ENCODE measurements around the gene KLHL4. TPM values are rescaled to one million over a fixed set of nuclear protein-coding genes. Genes with fewer than 3 reads are reported as not detected.
"Not testable (repeated sequence)": the region's sequence is repeated elsewhere in the genome, so short reads cannot be mapped to it uniquely, and the experiment has no call there.

Gene KLHL4
- total RNA-seq, 1 donor from 2014 or later = 1.9 TPM

DNA sequence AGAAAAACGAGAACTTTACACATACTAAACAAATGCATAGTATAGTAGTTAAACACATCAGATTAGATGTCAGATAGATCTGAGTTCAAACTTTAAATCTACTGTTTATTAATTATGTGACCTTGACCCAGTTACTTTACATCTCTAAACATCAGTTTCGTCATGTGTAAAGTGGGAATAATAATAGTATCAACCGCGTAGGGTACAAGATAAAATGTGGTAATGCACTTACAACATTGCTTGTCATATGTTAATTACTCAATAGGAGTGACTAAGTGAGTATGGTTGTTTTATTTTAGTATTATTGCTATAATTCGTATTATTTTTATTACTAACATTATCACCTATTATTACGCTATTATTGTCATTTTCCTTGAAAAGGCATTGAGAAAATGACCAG, 144.2 kb downstream of the KLHL4 start:
- DNase-seq (ENCODE audit: low spot score) = no peak

DNA sequence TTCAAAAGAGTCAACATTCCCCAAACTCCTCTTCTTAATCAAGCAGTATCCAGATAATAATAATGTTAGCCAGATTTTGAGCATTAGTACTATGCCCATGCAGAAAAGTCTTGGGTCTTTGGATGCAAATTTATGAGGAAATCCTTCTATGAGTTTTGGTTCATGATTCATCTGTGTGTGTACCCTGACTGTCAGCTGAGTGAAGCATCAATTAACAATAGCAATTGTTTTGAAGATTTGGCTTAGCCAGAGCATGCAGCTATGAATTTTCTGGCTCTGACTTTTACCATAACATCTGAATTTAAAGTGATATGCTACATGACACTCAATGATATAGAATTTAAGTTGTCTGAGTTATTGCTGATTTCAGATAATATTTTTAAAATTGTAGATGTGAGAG, 145.8 kb downstream of the KLHL4 start:
- DNase-seq (ENCODE audit: low spot score) = no peak

DNA sequence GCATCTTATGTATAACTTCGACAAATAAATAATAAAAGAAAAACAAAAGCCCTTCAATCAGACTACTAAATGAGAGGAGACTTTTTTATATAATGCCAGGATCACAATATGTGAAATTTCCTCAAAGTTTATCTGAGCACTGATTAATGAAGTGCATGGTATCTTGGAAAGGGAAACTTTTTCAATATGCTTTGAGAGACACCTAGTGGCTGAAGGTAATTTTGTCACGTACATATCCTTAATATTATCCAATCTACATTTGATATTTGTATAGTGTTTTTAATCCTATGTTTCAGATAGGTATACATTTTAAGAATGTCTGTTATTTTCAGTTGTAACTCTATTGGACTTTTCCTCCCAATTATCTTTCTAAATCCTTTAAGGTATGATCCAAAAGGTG, 146.8 kb downstream of the KLHL4 start:
- DNase-seq (ENCODE audit: low spot score) = no peak

DNA sequence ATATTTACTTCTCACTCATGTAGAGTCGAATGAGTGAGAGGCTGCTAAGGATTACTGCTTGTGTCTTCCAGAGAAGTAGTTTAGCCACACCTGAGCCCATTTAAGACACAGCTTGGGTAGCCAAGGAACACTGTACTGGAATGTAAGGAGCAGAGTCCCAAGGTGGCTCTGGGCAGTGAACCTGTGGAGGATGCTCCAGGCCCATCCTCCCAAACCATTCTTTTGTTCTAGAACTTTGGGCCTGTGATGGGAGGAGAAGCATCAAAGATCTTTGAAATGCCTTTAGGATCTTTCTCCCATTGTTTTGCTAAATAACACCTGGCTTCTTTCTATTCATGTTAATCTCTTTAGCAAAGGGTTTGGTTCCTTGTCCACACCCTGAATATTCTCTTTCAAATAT, 162.2 kb downstream of the KLHL4 start:
- DNase-seq (ENCODE audit: low spot score) = no peak

DNA sequence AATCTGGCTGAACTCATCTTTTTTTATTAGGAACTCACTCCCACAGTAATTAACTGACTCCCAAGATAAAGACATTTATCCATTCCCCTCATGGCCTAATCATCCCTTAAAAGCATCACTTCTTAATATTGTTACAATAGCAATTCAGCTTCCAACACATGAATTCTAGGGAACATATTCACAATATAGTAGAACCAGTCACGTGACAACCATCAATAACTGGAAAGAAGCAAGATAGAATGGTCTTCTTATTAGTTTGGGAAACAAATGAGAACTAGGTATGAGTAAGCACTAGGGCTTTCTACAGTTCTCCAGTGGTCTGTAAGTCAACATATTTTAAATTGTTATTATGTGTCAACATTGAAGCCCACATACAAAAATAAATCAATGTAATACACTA, 170.1 kb downstream of the KLHL4 start:
- no peak for DNase-seq (ENCODE audit: low spot score)

DNA sequence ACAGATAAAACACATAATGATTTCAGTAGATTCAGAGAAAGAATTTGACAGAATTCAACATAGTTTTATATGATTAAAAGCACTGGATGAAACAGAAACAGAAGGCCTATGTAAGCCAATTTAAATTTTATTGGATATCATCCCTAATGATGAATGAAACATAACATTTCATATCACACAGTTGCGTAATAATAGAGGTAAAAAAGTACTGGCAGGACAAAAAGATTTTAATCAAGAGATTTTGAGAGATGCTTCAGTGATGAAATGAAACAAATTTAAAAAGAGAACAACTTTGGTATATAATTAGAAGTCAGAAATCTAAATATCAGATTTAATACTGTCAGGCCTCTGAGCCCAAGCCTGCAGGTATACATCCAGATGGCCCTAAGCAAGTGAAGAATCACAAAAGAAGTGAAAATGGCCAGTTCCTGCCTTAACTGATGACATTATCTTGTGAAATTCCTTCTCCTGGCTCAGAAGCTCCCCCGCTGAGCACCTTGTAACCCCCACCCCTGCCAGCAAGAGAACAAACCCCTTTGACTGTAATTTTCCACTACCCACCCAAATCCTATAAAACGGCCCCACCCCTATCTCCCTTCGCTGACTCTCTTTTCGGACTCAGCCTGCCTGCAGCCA, 170.6 kb downstream of the KLHL4 start:
- DNase-seq (ENCODE audit: low spot score) = not testable (repeated sequence)

DNA sequence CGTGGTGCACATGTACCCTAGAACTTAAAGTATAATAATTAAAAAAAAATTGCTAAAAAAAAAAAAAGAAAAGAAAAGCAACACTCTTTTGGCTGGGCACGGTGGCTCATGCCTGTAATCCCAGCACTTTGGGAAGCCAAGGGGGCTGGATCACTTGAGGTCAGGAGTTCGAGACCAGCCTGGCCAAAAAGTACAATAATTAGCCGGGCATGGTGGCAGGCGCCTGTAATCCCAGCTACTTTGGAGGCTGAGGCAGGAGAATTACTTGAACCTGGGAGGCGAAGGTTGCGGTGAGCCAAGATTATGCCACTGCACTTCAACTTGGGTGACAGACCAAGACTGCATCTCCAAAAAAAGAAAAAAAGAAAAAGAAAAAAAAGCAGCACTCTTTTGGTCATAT, 171.6 kb downstream of the KLHL4 start:
- DNase-seq (ENCODE audit: low spot score) = not testable (repeated sequence)

DNA sequence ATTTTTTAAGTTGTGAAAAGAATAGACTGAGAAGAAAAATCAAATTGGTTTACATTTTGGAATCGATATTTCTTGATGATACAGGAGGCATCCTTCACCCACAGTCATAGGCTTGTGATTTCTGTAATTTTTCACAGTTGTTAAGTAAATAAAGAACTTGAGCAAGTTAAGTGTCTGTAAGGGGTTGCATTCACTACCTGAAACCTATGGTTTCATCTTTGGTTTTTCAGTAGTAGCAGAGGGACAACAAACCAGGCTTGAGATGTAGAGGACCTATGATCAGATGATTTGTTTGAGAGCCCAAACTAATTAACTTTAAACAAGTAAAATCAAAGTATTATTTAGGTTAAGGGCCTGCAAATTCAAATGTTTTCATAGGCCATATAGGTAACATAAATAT, 175.6 kb downstream of the KLHL4 start:
- DNase-seq (ENCODE audit: low spot score) = no peak

DNA sequence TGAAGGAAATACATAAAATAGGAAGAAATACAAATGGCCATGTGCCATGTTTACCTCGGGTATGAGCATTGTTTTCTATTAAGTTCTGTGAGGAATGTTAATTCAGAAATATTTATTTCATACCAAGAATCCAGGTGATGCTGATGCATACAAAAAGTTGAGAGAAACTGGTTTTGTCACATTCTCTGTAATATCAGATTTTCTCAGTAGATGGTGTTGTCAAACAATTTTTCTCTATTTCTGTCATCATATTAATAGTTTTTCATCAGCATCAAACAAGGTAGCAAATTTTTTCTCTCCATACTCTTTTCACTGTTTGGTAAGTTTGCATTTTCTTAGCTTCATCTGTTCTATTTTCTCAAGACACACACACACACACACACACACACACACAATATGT, 179.8 kb downstream of the KLHL4 start:
- DNase-seq (ENCODE audit: low spot score) = no peak

DNA sequence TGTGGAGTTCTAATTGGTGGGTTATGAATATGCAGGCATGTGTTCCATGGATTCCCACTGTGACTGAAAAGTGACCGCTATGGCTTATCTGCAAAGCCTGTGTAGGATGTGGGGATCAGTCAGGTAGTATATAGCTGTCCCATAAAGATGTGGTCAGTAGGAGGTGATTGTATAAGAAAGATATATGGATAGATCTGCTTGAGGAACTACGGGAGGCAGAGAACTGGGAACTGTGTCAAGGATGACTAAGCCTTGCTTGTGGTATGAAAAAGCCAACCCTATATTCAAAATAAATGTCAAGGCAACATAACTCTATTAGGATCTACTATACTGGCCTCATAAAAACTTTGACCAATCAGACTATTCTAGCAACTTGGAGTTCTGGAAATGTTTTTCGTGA, 185.2 kb downstream of the KLHL4 start:
- no peak for DNase-seq (ENCODE audit: low spot score)

DNA sequence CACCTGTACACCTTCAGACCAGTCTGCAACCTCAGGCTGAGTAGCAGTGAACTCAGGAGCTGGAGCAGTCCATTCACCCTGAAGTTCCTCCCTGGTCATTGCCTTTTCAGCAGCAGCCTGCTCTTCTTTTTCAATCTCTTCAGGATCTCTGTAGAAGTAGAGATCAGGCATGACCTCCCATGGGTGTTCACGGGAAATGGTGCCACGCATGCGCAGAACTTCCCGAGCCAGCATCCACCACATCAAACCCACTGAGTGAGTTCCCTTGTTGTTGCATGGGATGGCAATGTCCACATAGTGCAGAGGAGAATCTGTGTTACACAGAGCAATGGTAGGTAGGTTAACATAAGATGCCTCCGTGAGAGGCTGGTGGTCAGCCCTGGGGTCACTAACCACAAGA, 185.9 kb downstream of the KLHL4 start:
- not testable (repeated sequence) for DNase-seq (ENCODE audit: low spot score)

DNA sequence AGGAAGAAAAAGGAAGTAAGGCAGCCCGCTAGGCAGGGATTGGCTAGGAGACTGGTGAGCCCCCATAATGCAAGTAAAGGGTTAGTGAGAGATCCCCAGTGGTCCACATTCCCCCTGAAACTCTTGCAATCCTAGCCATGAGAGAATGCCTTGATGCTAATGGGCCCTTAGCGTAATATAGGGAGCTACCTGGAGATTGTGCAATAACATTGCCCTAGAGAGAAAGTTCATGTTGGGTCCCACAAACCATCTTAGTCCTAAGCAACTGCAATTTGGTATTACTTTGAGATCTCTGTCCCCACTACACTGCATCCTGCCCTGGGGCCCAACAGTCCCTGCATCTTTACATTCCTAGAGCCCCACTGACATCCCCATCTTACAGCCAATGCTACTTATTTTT, 188.5 kb downstream of the KLHL4 start:
- DNase-seq (ENCODE audit: low spot score) = no peak

DNA sequence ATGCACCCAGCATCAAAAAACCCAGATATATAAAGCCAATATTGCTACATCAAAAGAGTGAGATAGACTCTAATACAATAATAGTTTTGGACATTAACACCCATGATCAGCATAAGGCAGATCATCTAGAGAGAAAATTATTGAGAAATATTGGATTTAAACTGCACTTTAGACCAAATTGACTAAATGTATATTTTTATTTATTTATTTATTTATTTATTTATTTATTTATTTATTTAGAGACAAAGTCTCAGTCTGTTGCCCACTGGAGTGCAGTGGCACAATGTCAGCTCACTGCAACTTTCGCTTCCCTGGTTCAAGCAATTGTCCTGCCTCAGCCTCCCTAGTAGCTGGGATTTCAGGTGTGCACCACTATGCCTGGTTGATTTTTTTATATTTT, 193.0 kb downstream of the KLHL4 start:
- DNase-seq (ENCODE audit: low spot score) = no peak
